Measurements from ENCODE around the gene CHERP. TPM values are rescaled to one million over a fixed set of nuclear protein-coding genes. Genes with fewer than 3 reads are reported as not detected.
A peak's percentile ranks its signal among the peaks of the same experiment; 100 is the strongest.

The CHERP gene
- total RNA-seq, 1 experiment from 2014 or later: 101 TPM

- no peak overlapping the region for H4K91ac ChIP-seq (ENCODE audit: insufficient read length, low read depth, low read length)
- H2BK20ac ChIP-seq (ENCODE audit: low read depth, low read length, poor library complexity, severe bottlenecking): no peak overlapping the region
- H3K4me2 ChIP-seq (ENCODE audit: insufficient read depth, insufficient read length, low read length): no peak overlapping the region
- no peaks in the 10 kb centered on the region for H4K20me1 ChIP-seq (ENCODE audit: control insufficient read depth, insufficient read depth, insufficient read length)
- no peaks in the 10 kb centered on the region for H3K23me2 ChIP-seq (ENCODE audit: insufficient read length, low read depth, low read length, poor library complexity, severe bottlenecking)
- H3K23ac ChIP-seq (ENCODE audit: insufficient read length, low read depth, low read length): no peak overlapping the region
- H3K18ac ChIP-seq (ENCODE audit: insufficient read length, low read depth, low read length): no peak overlapping the region
- no peak overlapping the region for H2AFZ ChIP-seq (ENCODE audit: low read length)
- H3K79me2 ChIP-seq (ENCODE audit: insufficient read depth, low read length): no peaks in the 10 kb centered on the region
- no peak overlapping the region for H3K4ac ChIP-seq (ENCODE audit: low read depth, low read length)
- no peak overlapping the region for H2BK15ac ChIP-seq (ENCODE audit: low read depth, low read length)
- H3K79me1 ChIP-seq (ENCODE audit: insufficient read depth, low read depth, low read length, poor library complexity, severe bottlenecking): no peaks in the 10 kb centered on the region
- TF ChIP-seq CTCF (conservative IDR thresholded peaks at IDR 0.05): peak; percentile 70
- H3K27ac ChIP-seq (ENCODE audit: insufficient read length, low read depth, low read length): no peak overlapping the region
- Mint-ChIP-seq H3K36me3 (ENCODE audit: insufficient read depth in 1 of 3, low read depth in 3 of 3) (peaks cover 46 to 94% (median 82%) of the 10 kb centered on the region in 3 experiments), H3K9me3 (no peaks in the 10 kb centered on the region), H3K27ac (no peak overlapping the region), H3K27me3 (ENCODE audit: low read depth) (no peaks in the 10 kb centered on the region; the same call in 1 of the 2 replicates), H3K4me1 (no peaks in the 10 kb centered on the region), H3K4me3 (no peak overlapping the region)
- no peak overlapping the region for H4K5ac ChIP-seq (ENCODE audit: insufficient read length, low read depth, low read length)
- H3K14ac ChIP-seq (ENCODE audit: insufficient read depth, low read length): no peak overlapping the region
- H4K8ac ChIP-seq (replicated peaks; ENCODE audit: insufficient read length, low read depth, low read length): no peak overlapping the region
- no peaks in the 10 kb centered on the region for H3K4me1 ChIP-seq (ENCODE audit: insufficient read depth, low read length)
- H3K9ac ChIP-seq (ENCODE audit: extremely low read depth, insufficient read length, low read length): no peak overlapping the region
- H3K9me3 ChIP-seq (ENCODE audit: control insufficient read depth, low read depth, low read length): no peaks in the 10 kb centered on the region
- no peak overlapping the region for H3K56ac ChIP-seq (ENCODE audit: insufficient read length, low read depth, low read length)
- no peak overlapping the region for H2BK5ac ChIP-seq (ENCODE audit: insufficient read length, low read length)
- no peaks in the 10 kb centered on the region for H3K27me3 ChIP-seq (ENCODE audit: insufficient read depth, low read length)
- no peak overlapping the region for H2AK5ac ChIP-seq (ENCODE audit: insufficient read length, low read length)
- H2BK120ac ChIP-seq (ENCODE audit: low read depth, low read length, poor library complexity, severe bottlenecking): no peak overlapping the region
- no peak overlapping the region for H2BK12ac ChIP-seq (ENCODE audit: insufficient read length, low read depth, low read length)
- peak; percentile 56 for DNase-seq
- no CpG with 5 or more reads among the region's 12 CpGs for WGBS (ENCODE audit: extremely low coverage, insufficient read length, low lambda C conversion rate)
- H3T11ph ChIP-seq (ENCODE audit: low read length): no peak overlapping the region
Measured at GRCh38 chr19:16527971-16528521, 14.2 kb downstream of the CHERP start.

Data from H9 (cell line).